Stomach (tissue), 9 donors: ENCODE measurements around the gene TBC1D14. TPM values are rescaled to one million over a fixed set of nuclear protein-coding genes. Genes with fewer than 3 reads are reported as not detected.
A peak's percentile ranks its signal among the peaks of the same experiment; 100 is the strongest.

ENCODE experiments used
- DNase-seq, 2 donors: peaks; one replicate each; pipeline versions ENCODE4 v3.0.0 to v3.0.0-alpha.2; 2013 to 2019
- H3K27ac ChIP-seq, 5 donors: fragments of 200-600 bp in 4 of 5; sonication (generic) in 4 of 5; one replicate each; pipeline ENCODE4 v1.5.1; 2013 to 2019; ENCODE audit warnings: mild to moderate bottlenecking in 1 of 5, moderate library complexity in 1 of 5
- H3K27me3 ChIP-seq, 3 donors: fragments of 200-600 bp; sonication (generic); one replicate each; pipeline ENCODE4 v1.5.1; 2017 to 2019; ENCODE audit warnings: mixed run types in 1 of 3
- H3K36me3 ChIP-seq, 4 donors: fragments of 200-600 bp; sonication (generic); 1 replicate in 3 of 4; 2 replicates in 1 of 4; pipeline ENCODE4 v1.5.1; 2016 to 2019
- H3K4me1 ChIP-seq, 4 donors: fragments of 200-600 bp; sonication (generic); one replicate each; pipeline ENCODE4 v1.5.1; 2016 to 2019
- H3K4me3 ChIP-seq, 4 donors: fragments of 200-600 bp; sonication (generic) in 3 of 4; one replicate each; pipeline ENCODE4 v1.5.1; 2016 to 2019; ENCODE audit warnings: mild to moderate bottlenecking in 1 of 4
- H3K9me3 ChIP-seq, 4 donors: fragments of 200-600 bp; sonication (generic); one replicate each; pipeline ENCODE4 v1.5.1; 2016 to 2019
- CTCF ChIP-seq, 7 experiments: fragments of 450-650 bp in 4 of 7; fragments of 200-600 bp in 3 of 7; sonication (generic) in 3 of 7; IDR thresholded peaks; one replicate each; pipeline ENCODE4 v1.5.1; 2016 to 2019; ENCODE audit warnings: antibody characterized with exemption in 7 of 7, control low read depth in 2 of 7, mild to moderate bottlenecking in 1 of 7
- EP300 ChIP-seq: sonication (generic); formaldehyde crosslinking; IDR thresholded peaks from one replicate; pipeline ENCODE4 v1.6.1; 2017; ENCODE audit warnings: antibody characterized with exemption
- POLR2A ChIP-seq, 4 donors: fragments of 450-650 bp; IDR thresholded peaks; one replicate each; pipeline ENCODE4 v1.6.1; 2016; ENCODE audit warnings: antibody characterized with exemption in 4 of 4, control low read depth in 2 of 4, mild to moderate bottlenecking in 1 of 4, moderate library complexity in 1 of 4
- POLR2AphosphoS5 ChIP-seq, 3 donors: sonication (generic); formaldehyde crosslinking; IDR thresholded peaks; one replicate each; pipeline ENCODE4 v1.6.1; 2016; ENCODE audit warnings: antibody characterized with exemption in 3 of 3
- WGBS, 5 donors: extraction: QIAGEN DNeasy Blood & Tissue Kit in 3 of 5; methylation state at CpG; one replicate each; pipeline versions ENCODE4 v1.1.5 to v1.1.7; 2013 to 2018; 5-methylcytosine and 5-hydroxymethylcytosine counted together
- intact Hi-C: fragments of 100-400 bp; cut with DNase I; formaldehyde crosslinking; loops from one replicate; pipeline ENCODE4 v1.15.1; 2023; ENCODE audit warnings: low total_unique reads
- polyA plus RNA-seq, 3 donors: library from polyadenylated mRNA; stranded (reverse); fragments of 200-250 nt; gene quantifications; one replicate each; pipeline ENCODE4 v1.2.3, GENCODE V29; 2013
- total RNA-seq, 5 donors: library from RNA; depleted of rRNA; stranded (reverse); fragments of >200 nt; gene quantifications; one replicate each; pipeline versions ENCODE4 v1.1.0 to v1.2.3, GENCODE V29; 2014 to 2016
- donor health status: healthy with polysubstance abuse.
- donor health status: Bipolar disorder and iron deficiency.
- donor health status: healthy.

TBC1D14 gene
- total and polyA plus RNA-seq, 8 donors, result 19.5 to 72.4 (median 40.4) TPM

- 84 to 90% (median 89%) methylated on average over 16 to 18 of the region's 18 CpGs for WGBS, 5 donors
- intact Hi-C loops, result loop anchor here (10.0 kb wide), 1 partner anchor 105 kb away; no protein-coding TSS in a partner anchor
- no peak overlapping the region for H3K4me3 ChIP-seq
- TF ChIP-seq EP300, result no peak
- no peak for TF ChIP-seq CTCF (IDR thresholded peaks at IDR 0.05)
- TF ChIP-seq POLR2A (IDR thresholded peaks at IDR 0.05), result no peak
- TF ChIP-seq POLR2AphosphoS5 (IDR thresholded peaks at IDR 0.05), result no peak
- H3K36me3 ChIP-seq, result peaks cover 7 to 35% (median 33%) of the 10 kb centered on the region in 4 donors
- H3K27me3 ChIP-seq, result no peaks in the 10 kb centered on the region
- no peak for DNase-seq
- H3K4me1 ChIP-seq, result peaks cover 0 to 30% (median 12%) of the 10 kb centered on the region in 4 donors
- H3K27ac ChIP-seq, result no peak overlapping the region
- no peaks in the 10 kb centered on the region for H3K9me3 ChIP-seq
Measured at GRCh38 chr4:6969826-6970800, 60.5 kb downstream of the TBC1D14 start.

- peak in 1 of 2 donors; percentile 49 for DNase-seq
- H3K27me3 ChIP-seq, result no peaks in the 10 kb centered on the region
- WGBS, 5 donors, result 84 to 89% (median 85%) methylated on average over 16 of the region's 16 CpGs
- intact Hi-C loops, result loop anchor here (10.0 kb wide), 1 partner anchor 103 kb away; no protein-coding TSS in a partner anchor
- H3K9me3 ChIP-seq, result no peaks in the 10 kb centered on the region
- H3K4me3 ChIP-seq, result no peak overlapping the region
- peak overlapping the region in 1 of 5 donors; percentile 20 for H3K27ac ChIP-seq
- H3K36me3 ChIP-seq, result peaks cover 7 to 38% (median 34%) of the 10 kb centered on the region in 4 donors
- TF ChIP-seq POLR2A (IDR thresholded peaks at IDR 0.05), result no peak
- TF ChIP-seq CTCF (IDR thresholded peaks at IDR 0.05), result no peak
- no peak for TF ChIP-seq POLR2AphosphoS5 (IDR thresholded peaks at IDR 0.05)
- TF ChIP-seq EP300, result no peak
- peaks cover 0 to 21% (median 12%) of the 10 kb centered on the region in 4 donors for H3K4me1 ChIP-seq
Measured at GRCh38 chr4:6971536-6972374, 62.1 kb downstream of the TBC1D14 start.

- WGBS, 5 donors, result 82 to 98% (median 84%) methylated on average over 8 of the region's 8 CpGs
- H3K27me3 ChIP-seq, result no peaks in the 10 kb centered on the region
- peak overlapping the region in 1 of 5 donors; percentile 20 for H3K27ac ChIP-seq
Measured at GRCh38 chr4:6972375-6972650, 62.7 kb downstream of the TBC1D14 start.

More at GRCh38 chr4:6972375-6972650, 62.7 kb downstream of the TBC1D14 start:
- no peak for DNase-seq
- Histone ChIP-seq H3K36me3 (peaks cover 7 to 36% (median 32%) of the 10 kb centered on the region in 4 donors), H3K9me3 (no peaks in the 10 kb centered on the region), H3K4me3 (no peak overlapping the region), H3K4me1 (peaks cover 0 to 21% (median 12%) of the 10 kb centered on the region in 4 donors)
- TF ChIP-seq POLR2A (IDR thresholded peaks at IDR 0.05) (no peak), CTCF (IDR thresholded peaks at IDR 0.05) (no peak), POLR2AphosphoS5 (IDR thresholded peaks at IDR 0.05) (no peak), EP300 (no peak)
- intact Hi-C loops, result loop anchor here (10.0 kb wide), 1 partner anchor 102 kb away; no protein-coding TSS in a partner anchor
